Measurements from ENCODE around the gene PRRT3. TPM values are rescaled to one million over a fixed set of nuclear protein-coding genes. Genes with fewer than 3 reads are reported as not detected.

PRRT3 gene
- total and polyA plus RNA-seq, 2 of the 13 experiments (the other 11 are each of a cell fraction or from before 2014, with no cell fraction given), result 0.22 to 0.44 TPM

DNA sequence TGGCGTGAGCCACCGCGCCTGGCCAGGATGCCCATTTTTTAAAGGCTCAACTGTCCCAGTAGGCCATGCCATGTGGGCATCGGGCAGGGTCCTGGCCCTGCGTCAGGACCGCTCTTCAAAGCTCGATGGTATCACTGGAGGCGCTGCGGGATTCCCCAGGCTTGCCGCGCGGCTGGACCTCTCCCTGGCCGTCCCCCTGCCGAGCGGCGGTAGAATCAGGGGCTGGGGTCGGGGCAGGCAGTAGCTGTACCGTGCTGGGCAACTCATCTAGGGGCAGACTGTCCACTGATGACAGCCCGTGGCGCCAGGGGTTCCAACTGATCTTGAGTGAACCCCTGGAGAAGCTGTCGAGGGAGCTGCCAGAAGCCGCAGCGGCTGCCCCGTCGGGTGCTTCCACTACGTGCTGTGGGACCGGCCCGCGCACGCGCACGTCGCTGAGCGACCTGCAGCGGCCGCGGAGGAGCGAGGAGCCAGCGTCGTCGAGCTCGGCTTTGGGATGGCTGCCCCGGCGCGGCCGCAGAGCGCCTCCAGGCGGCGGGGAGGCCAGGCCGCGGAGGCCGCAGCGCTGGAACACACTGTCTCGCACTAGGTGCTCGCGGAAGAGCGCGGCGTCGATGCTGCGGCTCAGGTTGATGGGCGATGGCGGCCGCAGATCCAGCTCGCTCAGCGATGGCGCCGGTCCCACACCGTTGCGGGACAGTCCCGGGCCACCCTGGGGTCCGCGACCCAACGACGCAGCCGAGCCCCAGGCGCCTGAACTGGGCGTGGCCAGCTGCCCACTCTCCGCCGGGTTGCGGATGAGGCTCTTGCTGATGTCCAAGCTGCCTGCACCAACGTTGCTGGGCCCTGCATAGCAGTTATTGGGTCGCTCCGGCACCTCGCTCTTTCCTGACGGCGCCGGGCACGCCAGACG lies 5.8 kb downstream of the PRRT3 start (continued):
- TF ChIP-seq ZNF567 (CRISPR knock-in tag; IDR thresholded peaks at IDR 0.05; ENCODE audit: borderline replicate concordance) (0 out of 2 replicates have a peak, but pooled peaks have one; percentile 59), EED (CRISPR knock-in tag; IDR thresholded peaks at IDR 0.05) (no peak), CEBPB (IDR thresholded peaks at IDR 0.05; ENCODE audit: borderline replicate concordance, low read depth, low read length) (no peak), GMEB2 (CRISPR knock-in tag; IDR thresholded peaks at IDR 0.05; ENCODE audit: low read depth) (peak; percentile 73), ZBTB8A (CRISPR knock-in tag; IDR thresholded peaks at IDR 0.05; ENCODE audit: borderline replicate concordance, low read depth) (no peak), RXRB (CRISPR knock-in tag; IDR thresholded peaks at IDR 0.05; ENCODE audit: borderline replicate concordance) (peak; percentile 51; the same call in 1 of the 2 replicates), RBM39 (IDR thresholded peaks at IDR 0.05; ENCODE audit: low read depth, low read length, poor library complexity, severe bottlenecking) (no peak), ZNF703 (CRISPR knock-in tag; IDR thresholded peaks at IDR 0.05; ENCODE audit: borderline replicate concordance) (no peak; the same call in 1 of the 2 replicates), RBM22 (optimal IDR thresholded peaks at IDR 0.05; ENCODE audit: low read length) (peak; percentile 78), KDM5A (IDR thresholded peaks at IDR 0.05; ENCODE audit: borderline replicate concordance, low read length) (no peak), ZFP36 (IDR thresholded peaks at IDR 0.05; ENCODE audit: borderline replicate concordance, low read depth, low read length, partially characterized antibody) (no peak), ETV6 (CRISPR knock-in tag; conservative IDR thresholded peaks at IDR 0.05) (no peak), ZNF781 (CRISPR knock-in tag; IDR thresholded peaks at IDR 0.05; ENCODE audit: borderline replicate concordance, not compliant biosample characterization) (peak; percentile 68), TCF7L2 (IDR thresholded peaks at IDR 0.05; ENCODE audit: low read depth, low read length) (no peak), THAP11 (CRISPR knock-in tag; IDR thresholded peaks at IDR 0.05) (peak; percentile 83), TCF12 (IDR thresholded peaks at IDR 0.05) (no peak), TCF12 (CRISPR knock-in tag; IDR thresholded peaks at IDR 0.05) (peak; percentile 80; the same call in 1 of the 2 replicates), CEBPG (CRISPR knock-in tag; IDR thresholded peaks at IDR 0.05) (peak; percentile 14; the same call in 1 of the 2 replicates), KLF12 (CRISPR knock-in tag; IDR thresholded peaks at IDR 0.05; ENCODE audit: borderline replicate concordance) (peak; percentile 52; the same call in 1 of the 2 replicates), KDM5B (CRISPR knock-in tag; IDR thresholded peaks at IDR 0.05; ENCODE audit: borderline replicate concordance) (peak; percentile 67; the same call in 1 of the 2 replicates), TARDBP (CRISPR knock-in tag; IDR thresholded peaks at IDR 0.05) (peak; percentile 88; the same call in 1 of the 2 replicates), KLF11 (CRISPR knock-in tag; IDR thresholded peaks at IDR 0.05) (no peak)
- TF ChIP-seq, protein P1, sequence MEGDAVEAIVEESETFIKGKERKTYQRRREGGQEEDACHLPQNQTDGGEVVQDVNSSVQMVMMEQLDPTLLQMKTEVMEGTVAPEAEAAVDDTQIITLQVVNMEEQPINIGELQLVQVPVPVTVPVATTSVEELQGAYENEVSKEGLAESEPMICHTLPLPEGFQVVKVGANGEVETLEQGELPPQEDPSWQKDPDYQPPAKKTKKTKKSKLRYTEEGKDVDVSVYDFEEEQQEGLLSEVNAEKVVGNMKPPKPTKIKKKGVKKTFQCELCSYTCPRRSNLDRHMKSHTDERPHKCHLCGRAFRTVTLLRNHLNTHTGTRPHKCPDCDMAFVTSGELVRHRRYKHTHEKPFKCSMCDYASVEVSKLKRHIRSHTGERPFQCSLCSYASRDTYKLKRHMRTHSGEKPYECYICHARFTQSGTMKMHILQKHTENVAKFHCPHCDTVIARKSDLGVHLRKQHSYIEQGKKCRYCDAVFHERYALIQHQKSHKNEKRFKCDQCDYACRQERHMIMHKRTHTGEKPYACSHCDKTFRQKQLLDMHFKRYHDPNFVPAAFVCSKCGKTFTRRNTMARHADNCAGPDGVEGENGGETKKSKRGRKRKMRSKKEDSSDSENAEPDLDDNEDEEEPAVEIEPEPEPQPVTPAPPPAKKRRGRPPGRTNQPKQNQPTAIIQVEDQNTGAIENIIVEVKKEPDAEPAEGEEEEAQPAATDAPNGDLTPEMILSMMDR (CRISPR knock-in tag; IDR thresholded peaks at IDR 0.05), result peak; percentile 88
- TF ChIP-seq, protein P2, sequence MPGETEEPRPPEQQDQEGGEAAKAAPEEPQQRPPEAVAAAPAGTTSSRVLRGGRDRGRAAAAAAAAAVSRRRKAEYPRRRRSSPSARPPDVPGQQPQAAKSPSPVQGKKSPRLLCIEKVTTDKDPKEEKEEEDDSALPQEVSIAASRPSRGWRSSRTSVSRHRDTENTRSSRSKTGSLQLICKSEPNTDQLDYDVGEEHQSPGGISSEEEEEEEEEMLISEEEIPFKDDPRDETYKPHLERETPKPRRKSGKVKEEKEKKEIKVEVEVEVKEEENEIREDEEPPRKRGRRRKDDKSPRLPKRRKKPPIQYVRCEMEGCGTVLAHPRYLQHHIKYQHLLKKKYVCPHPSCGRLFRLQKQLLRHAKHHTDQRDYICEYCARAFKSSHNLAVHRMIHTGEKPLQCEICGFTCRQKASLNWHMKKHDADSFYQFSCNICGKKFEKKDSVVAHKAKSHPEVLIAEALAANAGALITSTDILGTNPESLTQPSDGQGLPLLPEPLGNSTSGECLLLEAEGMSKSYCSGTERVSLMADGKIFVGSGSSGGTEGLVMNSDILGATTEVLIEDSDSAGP (CRISPR knock-in tag; IDR thresholded peaks at IDR 0.05; ENCODE audit: borderline replicate concordance), result peak; percentile 92
- TF ChIP-seq, protein P3, sequence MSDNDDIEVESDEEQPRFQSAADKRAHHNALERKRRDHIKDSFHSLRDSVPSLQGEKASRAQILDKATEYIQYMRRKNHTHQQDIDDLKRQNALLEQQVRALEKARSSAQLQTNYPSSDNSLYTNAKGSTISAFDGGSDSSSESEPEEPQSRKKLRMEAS (IDR thresholded peaks at IDR 0.05), result peak; percentile 81

Data from HepG2 (cell line).